GM18526 (cell line): ENCODE results near the gene KRT76.

ENCODE experiments used
- POLR2A ChIP-seq: IDR thresholded peaks from 3 replicates; pipeline ENCODE4 v1.6.1; 2011; ENCODE audit not compliant: insufficient read length; ENCODE audit errors: extremely low read depth

The KRT76 gene

DNA sequence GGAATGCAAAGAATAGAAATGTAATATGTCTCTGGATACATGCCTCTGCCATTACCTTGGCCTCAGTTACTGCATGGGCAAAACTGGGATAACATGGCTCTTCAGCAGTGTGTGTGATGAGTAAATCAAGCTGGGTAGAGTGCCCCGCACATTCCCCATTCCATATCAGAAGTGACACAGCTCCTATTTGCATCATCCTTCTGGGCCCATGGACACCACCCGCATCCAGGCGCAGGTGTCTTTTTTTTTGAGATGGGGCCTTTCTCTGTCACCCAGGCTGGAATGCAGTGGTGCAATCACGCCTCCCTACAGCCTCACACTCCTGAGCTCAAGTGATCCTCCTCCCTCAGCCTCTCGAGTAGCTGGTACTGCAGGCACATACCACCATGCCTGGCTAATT is 31.6 kb downstream of the KRT76 start:
- TF ChIP-seq POLR2A: no peak

DNA sequence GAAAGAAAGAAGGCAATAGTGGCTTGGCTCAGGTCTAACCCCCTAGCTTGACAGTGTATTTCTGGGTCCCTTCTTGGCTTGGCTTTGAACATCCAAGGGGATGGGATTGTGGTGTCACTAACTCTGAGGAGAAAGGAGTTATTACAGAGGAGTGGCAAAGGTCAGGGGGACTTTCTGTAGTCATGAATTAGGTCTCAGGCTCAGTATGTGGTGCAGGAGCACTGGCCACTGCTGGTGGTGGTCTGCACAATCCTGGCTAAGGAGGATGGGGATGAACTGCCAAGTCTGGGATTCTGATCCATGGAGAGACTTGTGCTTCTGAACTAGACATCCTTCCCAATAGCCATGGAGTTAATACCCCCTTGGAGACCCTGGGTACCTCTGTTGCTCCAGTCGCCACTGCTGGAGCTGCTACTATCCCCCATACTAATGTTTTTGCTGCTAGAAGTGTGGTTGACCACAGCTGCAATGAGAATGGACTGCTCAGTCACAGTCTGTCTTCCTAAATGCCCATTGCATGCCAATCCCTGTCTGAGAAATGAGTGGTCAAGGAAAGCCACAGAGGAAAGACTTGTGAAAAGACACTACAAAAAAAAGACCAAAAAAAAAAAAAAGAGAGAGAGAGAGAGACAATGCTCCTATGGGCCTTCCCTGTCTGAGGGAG is 32.5 kb downstream of the KRT76 start:
- no peak for TF ChIP-seq POLR2A

DNA sequence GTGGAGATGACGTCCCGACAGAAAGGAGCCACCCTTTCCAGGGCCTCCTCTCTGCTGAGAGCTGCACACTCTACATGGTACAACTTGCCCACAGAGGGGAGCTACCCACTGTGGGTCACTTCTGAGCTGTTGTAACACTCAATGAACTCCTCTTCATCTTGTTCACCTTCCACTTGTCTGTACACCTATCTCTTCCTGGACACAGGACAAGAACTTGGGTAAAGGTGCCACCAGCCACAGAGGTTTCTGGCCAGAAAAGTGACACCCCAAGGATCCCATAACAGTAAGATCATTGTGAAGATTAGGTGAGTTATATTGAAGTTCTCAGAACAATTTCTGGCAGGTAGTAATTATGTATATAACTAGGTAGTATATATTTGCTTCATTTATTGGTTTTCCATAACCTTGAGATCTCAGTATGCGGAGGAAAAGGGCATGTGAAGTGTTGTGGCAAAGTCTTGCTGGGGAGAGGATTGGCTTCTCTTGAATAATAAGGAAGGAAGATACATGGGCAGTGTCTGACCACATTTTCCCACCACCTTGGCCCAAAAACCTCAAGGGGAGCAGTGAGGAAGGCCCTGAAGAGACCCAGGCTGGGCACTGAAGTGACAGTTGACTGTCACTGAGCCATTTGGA is 34.2 kb downstream of the KRT76 start:
- TF ChIP-seq POLR2A: no peak

DNA sequence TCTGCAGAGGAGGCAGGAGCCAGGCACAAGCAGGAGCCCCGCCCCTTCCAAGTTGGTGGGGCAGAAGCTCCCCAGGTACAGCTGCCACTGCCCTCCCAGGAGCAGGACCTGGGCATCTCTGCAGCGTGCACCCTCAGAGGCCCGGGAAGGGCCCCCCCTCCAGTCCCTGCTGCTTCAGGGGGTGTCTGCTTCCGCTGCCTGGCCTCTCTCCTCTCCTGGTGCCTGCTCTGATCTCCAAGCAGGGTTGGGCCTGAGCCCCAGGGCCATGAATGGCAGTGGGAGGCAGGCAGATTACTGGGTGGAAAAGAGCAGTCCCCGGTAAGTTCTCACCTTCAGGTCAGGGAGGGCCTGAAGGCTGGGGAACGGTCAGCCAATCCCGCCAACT is 35.0 kb downstream of the KRT76 start:
- TF ChIP-seq POLR2A: no peak

DNA sequence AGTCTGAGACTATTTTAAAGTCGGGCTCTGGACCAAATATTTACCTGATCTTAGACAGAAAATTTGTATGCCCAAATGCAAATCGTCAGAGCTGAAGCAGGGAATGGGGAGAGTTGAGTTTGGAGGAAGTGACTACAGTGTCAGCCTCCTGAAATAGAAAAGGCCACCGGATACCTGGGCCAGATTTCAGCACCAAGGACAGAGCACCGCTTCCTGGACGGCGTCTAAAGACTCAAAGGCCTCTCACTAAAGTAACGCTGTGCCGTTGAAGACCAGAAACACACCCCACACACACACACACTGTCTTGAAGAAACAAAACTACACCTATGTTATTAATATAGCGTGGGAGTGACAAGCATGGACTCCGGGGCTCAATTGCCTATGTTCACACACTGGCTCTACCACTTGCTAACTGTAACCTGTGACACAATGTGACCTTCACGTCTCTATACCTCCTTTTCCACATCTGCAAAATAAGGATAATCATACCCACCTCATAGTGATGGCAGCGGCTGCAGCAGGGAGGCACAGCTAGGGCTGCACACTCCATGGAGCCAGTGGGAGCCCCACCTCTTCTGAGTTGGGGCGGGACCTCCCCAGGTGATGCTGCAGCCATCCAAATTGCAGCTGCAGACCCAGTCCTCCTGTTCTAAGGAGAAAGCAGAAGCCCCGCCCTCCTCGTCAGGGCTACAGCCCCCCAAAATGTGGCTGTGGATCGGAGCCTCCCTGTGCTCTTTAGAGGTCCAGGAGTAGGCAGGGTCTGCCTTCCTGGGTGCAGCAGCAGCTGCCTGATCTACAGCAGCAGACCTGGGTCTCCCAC is 35.6 kb downstream of the KRT76 start:
- TF ChIP-seq POLR2A: no peak

DNA sequence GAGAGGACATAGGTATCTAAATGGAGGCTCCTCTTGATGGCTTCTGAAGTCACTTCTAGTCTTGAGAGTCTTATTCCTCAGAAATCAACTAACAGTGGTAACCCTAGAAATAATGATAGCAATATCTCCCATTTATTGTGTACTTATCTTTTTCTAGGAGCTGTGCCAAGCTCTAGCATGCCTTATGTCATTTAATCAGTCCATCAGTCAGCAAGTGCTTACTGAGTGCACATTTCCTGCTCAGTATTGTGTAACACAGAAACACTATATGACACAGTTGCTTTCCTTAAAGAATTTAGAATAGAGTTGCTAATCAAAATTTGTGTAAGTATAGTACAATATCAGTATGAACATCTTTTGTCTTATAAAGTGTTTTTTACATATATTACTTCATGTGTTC is 36.6 kb downstream of the KRT76 start:
- TF ChIP-seq POLR2A: no peak

DNA sequence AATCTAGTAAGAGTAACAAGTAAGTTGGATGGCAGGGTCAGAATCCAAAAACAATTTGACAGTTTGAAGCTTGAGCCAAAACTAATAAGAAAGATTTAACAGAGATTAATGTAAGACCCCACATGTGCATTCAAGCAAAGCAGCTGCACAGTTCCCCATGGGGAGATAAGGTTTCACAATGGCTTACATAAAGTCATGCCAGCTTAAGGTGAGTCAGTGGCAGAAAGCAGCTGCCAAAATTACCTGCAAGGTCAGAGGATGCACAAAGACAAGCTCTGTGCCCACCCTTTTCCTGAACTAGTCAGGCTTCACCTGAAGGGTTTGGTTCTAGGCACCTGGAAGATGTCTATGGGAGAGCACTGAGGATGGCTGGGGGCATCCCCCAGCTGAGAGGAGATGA is 37.2 kb downstream of the KRT76 start:
- TF ChIP-seq POLR2A: no peak

DNA sequence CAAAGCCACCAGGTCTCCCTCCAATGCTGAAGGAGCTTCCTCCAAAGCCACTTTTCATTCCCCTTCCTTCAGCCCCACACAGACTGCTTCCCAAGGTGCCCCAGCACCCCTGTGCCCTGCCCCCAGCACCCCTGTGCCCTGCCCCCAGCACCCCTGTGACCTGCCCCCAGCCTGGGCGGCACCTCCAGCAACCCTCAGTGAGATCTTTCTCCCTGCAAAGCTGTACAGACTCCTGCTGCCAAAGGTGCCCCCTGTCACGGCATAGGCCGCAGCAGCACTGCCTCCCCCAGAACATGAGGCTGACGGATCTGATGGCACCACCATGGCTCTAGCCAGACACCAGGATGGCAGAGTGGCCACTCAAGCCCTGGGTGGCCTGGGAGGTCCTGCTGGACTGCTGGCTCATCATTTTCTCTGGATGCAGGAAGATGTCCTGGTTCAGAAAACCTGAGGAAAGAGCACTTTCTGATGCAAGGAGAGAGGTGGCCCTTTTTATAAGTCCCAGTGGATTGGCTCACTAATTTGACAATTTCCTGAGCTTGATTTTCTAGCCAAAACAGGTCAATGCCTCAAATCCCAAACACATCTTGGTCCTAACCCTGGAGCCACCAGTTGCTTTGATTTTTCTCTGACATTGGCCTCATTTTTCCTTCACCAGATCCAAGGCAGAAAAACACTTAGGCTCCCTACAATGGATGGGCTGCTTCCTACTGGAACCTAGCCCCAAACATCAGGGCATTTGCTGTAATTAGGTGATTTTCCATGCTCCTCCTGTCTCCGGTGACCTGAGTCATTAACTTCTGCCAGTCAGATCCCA is 41.1 kb downstream of the KRT76 start:
- no peak for TF ChIP-seq POLR2A

DNA sequence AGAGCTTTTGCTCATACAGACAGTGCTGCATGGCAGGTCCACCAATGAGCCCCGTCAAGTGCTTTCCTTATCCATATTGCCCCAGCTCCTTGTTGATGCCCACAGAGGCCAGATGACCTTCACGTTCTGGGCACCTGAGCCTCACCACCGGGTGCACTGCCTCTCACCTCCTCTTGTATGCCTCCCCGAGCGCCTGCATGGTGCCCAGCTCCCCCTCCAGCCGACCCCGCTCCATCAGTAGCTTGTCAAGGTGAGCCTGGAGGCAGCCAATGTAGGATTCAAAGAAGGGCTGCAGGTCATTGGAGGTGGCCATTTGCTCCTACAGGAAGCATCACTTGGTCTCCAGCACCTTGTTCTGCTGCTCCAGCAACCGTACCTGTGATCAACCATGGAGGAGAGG is 42.0 kb downstream of the KRT76 start:
- no peak for TF ChIP-seq POLR2A

DNA sequence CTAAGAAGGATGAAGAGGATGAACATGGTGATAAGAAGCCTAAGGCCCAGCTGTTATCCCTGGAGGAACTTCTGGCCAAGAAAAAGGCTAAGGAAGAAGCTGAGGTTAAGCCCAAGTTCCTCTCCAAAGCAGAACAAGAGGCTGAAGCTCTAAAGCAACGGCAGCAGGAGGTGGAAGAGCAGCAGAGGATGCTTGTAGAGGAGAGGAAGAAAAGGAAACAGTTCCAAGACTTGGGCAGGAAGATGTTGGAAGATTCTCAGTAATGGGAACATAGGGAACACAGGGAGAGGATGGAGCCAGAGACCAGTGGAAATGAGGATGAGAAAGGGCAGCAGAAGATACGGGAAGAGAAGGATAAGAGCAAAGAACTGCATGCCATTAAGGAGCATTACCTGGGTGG is 46.4 kb downstream of the KRT76 start:
- TF ChIP-seq POLR2A: no peak

DNA sequence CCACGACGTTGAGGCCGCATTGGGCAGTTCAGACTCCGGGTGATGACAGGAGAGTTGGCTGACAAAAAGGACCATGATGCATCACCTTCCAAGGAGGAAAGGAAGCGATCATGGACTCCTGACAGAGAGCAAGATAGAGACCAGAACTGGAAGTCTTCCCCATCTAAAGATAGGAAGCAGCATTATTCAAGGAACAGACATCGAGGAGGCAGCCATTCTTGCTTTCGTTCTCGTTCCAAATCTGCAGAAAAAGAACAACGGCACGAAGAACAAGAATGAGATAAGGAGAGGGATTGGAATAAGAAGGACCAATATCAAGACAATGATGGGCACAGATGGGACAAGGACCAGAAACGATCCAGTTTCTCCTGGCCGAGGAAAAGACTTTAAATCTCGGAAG is 46.8 kb downstream of the KRT76 start:
- no peak for TF ChIP-seq POLR2A

DNA sequence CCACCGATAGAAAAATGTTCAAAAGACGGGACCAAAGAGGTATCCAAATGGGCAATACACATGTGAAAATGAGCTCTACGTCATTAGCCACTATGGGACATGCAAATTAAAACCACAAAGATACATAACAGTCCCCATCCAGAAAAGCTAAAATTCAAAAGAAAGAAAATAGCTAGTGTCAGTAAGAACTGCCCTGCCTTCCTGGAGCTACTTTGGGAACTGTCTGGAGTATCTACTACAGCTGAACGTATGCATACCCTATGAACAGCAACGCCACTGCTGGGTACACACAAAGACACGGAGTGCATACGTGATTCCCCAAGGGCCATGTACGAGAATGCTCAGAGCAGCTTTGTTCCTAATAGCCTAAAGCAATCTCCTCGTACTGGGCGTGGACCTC is 48.0 kb downstream of the KRT76 start:
- TF ChIP-seq POLR2A: no peak

DNA sequence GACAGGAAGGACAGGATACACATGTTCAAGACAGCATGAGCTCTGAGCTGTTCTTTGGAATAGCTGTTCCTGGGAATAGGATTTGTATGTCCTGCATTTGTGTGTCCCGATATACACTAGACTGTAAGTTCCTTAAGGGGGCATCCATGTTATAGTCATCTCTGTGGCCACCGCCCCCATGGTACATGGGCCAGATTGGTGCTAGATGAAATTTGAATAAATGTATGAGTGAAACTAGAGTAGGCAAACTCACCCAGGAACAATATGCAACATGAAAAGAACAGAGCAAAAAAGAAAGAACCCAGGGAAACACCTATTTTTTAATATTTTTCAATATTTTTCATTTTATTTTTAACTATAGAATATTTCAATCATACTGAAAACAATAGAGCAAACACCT is 48.8 kb downstream of the KRT76 start:
- no peak for TF ChIP-seq POLR2A

DNA sequence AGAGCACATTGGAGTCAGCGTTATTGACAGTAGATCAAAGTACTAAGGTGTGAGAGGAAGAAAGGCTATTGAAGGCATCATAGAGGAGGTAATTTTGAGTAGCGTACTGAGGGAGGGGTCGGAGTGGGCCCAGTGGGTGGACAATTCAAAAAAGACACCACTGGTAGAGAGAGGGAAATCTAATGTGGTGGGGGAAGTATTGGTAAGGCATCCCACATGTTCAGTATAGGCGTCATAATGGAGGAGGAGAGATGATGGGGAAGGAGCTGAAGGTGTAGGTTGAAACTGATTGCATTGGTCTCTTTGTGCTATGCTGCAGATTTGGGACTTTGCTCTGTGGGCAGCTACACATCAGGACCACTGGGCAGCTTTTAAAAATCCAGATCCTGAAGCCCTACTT is 50.1 kb downstream of the KRT76 start:
- TF ChIP-seq POLR2A: no peak

DNA sequence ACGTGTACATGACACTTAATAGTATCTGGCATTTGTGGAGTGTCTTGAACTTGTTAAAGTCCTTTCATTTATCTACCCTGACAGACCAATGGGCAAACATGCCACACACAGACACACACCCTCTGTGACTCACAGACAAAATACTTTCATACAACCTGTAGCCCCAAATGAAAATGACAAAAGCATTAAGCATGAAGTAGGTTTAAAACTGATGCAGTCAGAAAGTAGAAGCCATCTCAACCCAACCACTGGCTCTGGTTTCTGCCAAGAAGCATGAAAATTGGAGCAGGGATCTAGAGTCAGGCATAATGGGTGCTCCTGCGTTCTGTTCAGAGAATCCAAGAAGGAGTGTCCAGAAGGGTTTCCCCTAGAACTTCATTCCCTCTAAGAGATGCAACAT is 50.7 kb downstream of the KRT76 start:
- TF ChIP-seq POLR2A: no peak

DNA sequence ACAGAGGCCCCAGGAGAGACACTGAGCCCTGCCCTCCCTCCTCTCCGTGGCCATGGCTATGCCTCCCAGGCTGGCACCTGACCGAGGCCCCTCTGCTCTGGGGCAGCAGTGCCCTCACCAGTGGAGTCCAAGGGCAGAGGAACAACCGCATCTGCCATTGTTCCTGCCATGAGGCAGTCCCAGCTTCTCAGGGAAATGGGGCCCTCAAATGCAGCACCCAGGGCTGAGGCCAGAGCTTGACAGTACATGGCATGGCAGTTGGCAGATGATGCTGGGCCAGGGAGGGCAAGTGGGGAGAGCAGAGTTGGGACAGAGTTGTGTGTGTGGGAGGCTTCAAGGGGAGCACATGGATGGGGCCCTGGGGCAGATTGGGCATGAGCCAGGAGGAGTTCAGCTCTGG is 52.8 kb downstream of the KRT76 start:
- no peak for TF ChIP-seq POLR2A

DNA sequence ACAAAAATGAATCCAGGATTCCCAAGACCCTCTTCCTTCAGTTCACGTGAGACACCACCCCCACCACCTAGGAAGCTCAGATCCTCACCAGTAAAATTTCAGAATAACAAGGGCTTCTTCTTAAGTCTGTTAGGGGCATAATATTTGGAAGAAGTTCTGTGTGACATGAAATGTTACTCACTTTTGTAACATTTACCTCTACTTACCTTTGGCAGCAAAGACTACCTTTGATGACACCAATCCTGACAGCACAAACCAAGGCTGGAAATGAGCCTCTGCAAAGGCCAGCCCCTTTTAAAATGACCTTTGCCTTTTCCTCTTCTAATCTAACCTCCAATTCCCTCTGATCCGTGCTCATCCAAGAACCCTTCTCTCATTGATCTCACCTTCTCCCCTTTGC is 54.5 kb downstream of the KRT76 start:
- no peak for TF ChIP-seq POLR2A
